CD4-positive, alpha-beta T cell treated with Interleukin-6 for 4 hours (primary cell): Measurements from ENCODE around the gene FNDC3B.

Experiments
- DNase-seq: peaks from one replicate; pipeline ENCODE4 v3.0.0-alpha.2; 2020; ENCODE audit warnings: mixed read lengths

Gene FNDC3B

GRCh38 chr3:172056416-172056815 is 17.0 kb downstream of the FNDC3B start:
- no peak for DNase-seq

- DNase-seq, result no peak
Observed at GRCh38 chr3:172057059-172057458, 17.7 kb downstream of the FNDC3B start.

DNA sequence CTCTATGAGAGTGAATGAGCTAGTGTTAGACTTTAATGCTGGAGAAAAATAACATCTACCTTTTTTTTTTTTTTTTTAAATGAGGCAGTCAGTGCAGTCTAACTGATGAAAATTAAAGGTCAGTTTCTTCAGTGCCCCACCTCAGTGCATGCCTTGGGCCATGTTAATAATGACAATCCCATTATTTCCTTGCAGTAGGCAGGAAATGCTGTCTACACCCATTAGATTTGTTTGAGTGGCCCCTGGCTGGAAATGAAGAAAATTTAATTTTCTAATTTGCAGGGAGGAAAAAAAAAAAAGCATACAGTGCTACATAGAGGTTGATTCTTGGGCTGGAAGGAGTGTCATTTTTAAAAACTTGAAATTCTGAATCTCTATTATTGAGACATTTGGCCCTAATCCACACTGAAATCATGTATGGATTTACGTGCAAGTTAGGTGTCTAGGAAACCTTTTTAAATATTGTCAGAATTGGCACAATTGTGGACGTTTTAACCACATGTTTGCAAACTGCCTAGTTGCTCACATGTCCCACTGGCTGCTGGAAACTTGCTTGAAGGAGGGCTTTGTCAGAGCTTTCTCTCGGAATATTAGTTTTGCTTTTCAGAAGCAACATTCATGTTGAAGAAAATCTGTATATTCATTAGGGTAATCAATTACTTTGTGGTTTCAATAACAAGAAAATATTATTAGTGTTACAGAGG is 18.4 kb downstream of the FNDC3B start:
- DNase-seq, result no peak

DNA sequence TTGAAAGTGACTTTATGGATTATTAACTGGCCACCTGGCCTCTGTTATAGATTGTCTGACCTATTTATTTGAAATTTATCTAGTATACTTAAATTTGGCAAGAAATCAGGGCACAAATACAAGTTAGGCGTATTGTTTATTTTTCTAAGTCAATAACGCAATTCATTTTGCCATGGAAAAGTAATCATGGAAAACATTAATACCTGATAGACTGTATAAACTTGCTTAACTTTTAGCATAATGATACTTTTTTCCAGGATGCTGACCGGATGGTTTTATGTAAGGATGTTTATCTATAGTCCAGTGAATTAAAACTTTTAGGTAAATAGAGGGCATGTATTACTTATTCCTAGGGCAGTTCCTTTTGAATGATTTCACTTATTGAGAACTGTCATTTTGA is 20.2 kb downstream of the FNDC3B start:
- DNase-seq, result no peak

DNA sequence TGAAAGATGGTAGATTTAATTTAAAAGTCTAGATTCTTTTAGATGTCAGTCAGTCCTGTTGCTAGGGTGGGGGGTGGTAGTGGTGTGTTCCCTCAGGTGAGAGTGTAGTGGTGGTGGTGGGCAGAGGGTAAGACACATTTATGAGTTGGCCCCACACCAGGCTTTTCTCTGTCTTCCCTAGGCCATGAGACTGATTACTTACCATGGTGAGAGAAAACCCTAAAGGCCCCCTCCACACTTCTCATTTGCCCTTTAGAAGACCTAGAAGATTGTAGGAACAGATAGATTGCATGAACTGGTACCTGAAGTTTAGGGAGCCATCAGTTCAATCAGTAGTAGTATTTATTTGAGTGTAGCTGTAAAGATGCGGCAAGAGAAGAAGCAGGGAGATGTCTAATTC is 20.9 kb downstream of the FNDC3B start:
- no peak for DNase-seq

DNA sequence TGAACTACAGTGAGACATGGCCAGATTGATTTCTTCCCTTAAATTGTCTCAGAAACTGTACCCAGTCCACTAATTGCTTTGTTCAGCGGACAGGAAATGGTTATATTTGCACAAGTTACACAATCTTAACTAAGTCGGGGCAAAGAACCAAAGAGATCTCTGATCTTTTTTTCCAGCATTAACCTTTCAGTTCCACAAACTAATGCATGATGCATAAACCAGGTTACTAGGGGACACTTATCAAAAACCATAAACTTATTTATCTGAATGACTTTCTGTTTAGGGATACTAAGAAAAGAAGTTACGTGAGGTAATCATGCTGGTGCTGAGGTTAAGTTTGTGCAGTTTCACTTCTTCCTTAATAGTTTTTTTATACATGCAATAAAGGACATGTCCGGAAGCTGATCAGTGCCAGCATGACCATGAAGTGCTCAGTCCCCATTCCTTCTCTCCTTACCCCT is 22.4 kb downstream of the FNDC3B start:
- no peak for DNase-seq

- no peak for DNase-seq
Observed at GRCh38 chr3:172062761-172063160, 23.4 kb downstream of the FNDC3B start.

GRCh38 chr3:172063456-172064432 is 24.4 kb downstream of the FNDC3B start:
- no peak for DNase-seq

DNA sequence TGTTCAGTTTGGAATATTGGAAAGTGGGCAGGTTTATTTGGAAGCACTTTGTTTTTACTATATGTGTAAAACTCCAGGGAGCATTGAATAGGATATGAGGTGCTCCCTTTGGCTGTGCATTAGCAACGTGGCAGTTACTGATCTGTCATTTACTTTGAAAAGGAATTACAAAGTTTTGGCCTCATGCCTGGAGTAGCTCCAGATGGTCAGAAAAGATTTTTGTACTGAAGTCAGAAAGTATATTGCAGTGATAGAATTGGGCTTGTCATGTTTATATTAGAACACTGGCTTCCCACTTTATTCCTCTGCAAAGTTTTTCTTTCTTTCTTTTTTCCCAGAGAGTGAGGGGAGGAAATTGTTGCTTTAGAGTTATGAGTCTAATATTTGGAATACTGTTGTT is 26.1 kb downstream of the FNDC3B start:
- no peak for DNase-seq

GRCh38 chr3:172065967-172066762 is 26.8 kb downstream of the FNDC3B start:
- no peak for DNase-seq

GRCh38 chr3:172066880-172067796 is 27.8 kb downstream of the FNDC3B start:
- DNase-seq, result no peak

- DNase-seq, result no peak
Observed at GRCh38 chr3:172067837-172068440, 28.6 kb downstream of the FNDC3B start.

DNA sequence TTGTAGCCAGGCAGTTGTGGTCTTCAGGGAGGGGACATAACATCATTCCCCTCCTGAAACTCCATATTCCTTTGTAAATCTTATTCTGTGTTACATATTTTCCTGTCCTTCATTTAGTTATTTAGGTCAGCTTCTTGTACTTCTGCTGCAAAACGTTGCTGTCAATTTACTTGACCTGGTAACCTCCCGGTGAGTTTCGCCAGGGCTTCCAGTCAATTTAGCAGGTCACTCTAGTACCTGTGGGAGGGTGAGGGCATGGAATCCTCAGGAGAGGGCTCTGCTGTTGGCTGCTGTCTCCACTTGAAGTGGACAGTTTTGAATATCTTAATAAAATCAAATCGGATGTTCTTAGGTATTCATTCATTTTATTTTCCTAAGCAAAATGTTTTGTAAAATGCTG is 29.6 kb downstream of the FNDC3B start:
- no peak for DNase-seq

GRCh38 chr3:172069478-172069877 is 30.1 kb downstream of the FNDC3B start:
- no peak for DNase-seq

DNA sequence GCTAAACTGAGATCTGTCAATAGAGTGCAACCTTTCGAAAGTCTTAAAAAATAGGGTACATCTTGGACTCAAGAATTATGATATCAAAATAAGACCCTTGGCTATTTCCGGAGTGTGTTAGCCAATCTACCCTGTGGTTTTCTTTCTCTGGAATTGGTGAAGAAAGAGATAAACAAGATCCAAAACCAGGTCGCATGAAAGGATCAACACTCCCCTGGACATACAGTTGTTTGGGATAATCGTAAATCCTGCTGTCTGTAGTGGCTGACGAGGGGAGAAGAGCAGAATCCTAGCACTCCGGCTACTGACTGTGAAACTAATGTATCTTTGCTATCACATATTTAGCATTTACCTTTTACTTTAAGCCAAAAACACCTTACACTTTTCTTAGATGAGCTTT is 30.9 kb downstream of the FNDC3B start:
- DNase-seq, result no peak

DNA sequence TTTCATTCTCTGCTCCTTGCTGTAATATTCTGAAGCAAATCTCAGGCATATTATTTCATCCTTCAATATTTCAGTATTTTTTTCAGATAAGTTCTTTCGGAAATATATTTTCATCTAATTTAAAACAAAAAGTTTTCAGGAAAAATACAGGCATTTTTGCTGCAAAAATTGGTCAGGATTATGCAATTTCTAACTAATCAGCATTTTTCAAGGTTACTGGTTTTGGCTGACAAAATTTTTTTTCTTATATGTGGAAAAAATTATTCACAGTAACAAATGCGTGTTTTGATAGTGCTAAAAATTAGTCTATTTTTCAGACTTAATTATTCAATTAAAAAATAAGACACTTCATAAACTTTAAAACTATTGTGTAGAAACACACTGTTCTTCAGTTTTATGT is 31.4 kb downstream of the FNDC3B start:
- DNase-seq, result no peak

DNA sequence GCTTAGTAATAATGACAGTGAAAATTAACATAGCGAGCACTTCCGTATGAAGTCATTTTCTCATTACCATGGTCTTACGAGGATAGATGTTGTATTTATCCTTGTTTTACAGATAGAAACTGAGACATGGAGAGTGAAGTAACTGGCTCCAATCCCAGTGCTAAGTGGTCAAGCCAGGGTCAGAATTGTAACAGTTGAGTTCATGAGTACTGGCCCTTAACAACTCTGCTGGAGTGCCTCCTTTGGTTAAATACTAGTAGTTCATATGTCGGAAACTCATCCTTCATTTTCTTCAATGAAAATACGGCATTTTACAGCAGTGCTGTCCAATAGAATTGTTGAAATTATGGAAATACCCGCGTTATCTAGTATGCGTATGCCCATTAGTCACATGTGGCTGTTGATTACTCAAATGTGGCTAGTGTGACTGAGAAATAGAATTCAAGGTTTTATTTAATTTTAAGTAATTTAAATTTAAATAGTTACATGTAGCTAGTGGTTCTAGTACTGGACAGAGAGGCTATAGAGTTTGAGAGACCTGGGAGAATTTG is 32.5 kb downstream of the FNDC3B start:
- DNase-seq, result no peak

- no peak for DNase-seq
Observed at GRCh38 chr3:172072543-172072942, 33.2 kb downstream of the FNDC3B start.

DNA sequence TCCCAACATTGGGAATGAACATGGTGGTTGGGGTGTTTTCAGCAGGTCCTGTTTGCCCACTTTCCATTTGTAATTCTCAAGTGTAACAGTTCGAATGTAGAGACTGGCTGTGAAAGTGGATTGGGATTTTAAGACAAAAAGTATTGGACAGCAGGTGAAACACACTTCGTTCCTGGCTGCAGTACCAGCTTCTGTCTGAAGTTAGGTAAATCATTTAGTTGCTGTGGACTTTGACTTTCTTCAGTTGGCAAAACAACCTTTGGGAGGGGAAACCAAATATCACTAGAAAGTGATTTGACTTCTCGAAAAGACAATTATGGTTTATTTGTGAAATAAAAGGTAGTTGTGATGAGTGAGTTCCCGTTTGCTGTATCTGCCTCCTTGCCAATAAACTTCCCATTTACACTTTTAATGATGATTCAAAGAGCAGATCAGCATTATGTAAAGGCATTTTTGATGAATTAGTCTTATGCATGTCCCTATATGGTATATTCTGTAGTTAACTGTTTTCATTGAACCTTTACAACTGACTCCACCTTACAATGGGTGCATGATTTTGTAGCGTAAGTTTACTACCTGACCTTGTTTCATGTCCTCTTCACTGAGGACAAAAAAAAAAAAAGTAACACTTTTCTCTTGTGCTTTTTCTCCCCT is 34.0 kb downstream of the FNDC3B start:
- no peak for DNase-seq

DNA sequence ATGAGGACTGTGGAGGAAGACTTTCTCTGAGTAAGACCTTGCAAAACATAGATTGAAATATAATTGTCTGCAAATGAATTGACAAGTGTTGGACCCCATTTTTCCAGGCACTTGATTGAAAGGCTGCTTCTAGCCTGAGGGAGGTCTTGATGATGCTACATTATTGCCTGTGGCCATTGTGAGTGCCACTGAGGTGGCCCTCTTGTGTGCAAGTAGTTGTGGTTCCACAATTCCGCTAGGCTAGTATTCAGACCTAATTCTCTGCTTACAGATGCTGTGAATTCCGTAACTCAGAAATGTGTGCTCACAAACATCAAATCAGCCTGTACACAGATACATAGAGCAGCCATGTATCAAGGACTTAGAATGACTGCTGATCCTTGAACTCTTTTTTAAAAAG is 34.7 kb downstream of the FNDC3B start:
- DNase-seq, result no peak

DNA sequence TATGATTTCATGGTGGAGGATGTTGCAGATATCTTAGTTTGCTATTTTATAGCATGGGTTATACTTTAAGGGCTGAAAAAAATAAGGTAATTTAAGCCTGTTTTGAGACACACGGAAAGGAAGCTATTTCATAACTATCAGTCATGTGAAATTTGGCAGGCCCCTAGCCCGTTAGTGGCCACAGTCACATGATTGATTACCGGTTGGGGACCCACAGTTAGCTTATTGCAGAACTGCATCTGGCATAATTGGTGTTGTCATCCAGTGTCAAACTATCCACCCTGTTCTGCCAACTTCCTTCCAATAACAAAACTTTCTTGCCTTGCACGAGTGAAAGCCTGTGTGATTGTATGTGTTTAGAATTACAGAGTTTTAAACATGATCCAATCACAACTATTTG is 35.2 kb downstream of the FNDC3B start:
- DNase-seq, result no peak
